HG02763 (cell line): ENCODE measurements around the gene KCNIP4.

Experiments
- ATAC-seq: cut with Tn5 transposase; IDR thresholded peaks from one replicate; pipeline ENCODE4 v1.9.1; 2021; ENCODE audit warnings: mild to moderate bottlenecking, moderate library complexity; ENCODE audit not compliant: unreplicated experiment

The KCNIP4 gene

GRCh38 chr4:21113496-21114223 is 834.9 kb downstream of the KCNIP4 start:
- no peak for ATAC-seq

GRCh38 chr4:21102667-21103066 is 845.9 kb downstream of the KCNIP4 start:
- no peak for ATAC-seq

- ATAC-seq: no peak
Measured at GRCh38 chr4:21097865-21098264, 850.7 kb downstream of the KCNIP4 start.

GRCh38 chr4:21097026-21097425 is 851.5 kb downstream of the KCNIP4 start:
- no peak for ATAC-seq

- ATAC-seq: no peak
Measured at GRCh38 chr4:21092531-21092930, 856.0 kb downstream of the KCNIP4 start.

- ATAC-seq: no peak
Measured at GRCh38 chr4:21090094-21090666, 858.4 kb downstream of the KCNIP4 start.

- ATAC-seq: no peak
Measured at GRCh38 chr4:21083413-21083812, 865.2 kb downstream of the KCNIP4 start.

- no peak for ATAC-seq
Measured at GRCh38 chr4:21077967-21078366, 870.6 kb downstream of the KCNIP4 start.

GRCh38 chr4:21067351-21067750 is 881.2 kb downstream of the KCNIP4 start:
- no peak for ATAC-seq

GRCh38 chr4:21061902-21062301 is 886.7 kb downstream of the KCNIP4 start:
- ATAC-seq: no peak

GRCh38 chr4:21046141-21046540 is 902.4 kb downstream of the KCNIP4 start:
- no peak for ATAC-seq

- ATAC-seq: no peak
Measured at GRCh38 chr4:21045119-21045518, 903.5 kb downstream of the KCNIP4 start.

GRCh38 chr4:21041708-21042107 is 906.9 kb downstream of the KCNIP4 start:
- no peak for ATAC-seq

- no peak for ATAC-seq
Measured at GRCh38 chr4:21034728-21035127, 913.8 kb downstream of the KCNIP4 start.

- ATAC-seq: no peak
Measured at GRCh38 chr4:21032089-21032645, 916.4 kb downstream of the KCNIP4 start.

GRCh38 chr4:21018817-21019216 is 929.8 kb downstream of the KCNIP4 start:
- no peak for ATAC-seq

GRCh38 chr4:21013501-21013900 is 935.1 kb downstream of the KCNIP4 start:
- ATAC-seq: no peak

- no peak for ATAC-seq
Measured at GRCh38 chr4:21012851-21013331, 935.7 kb downstream of the KCNIP4 start.

GRCh38 chr4:21011106-21011505 is 937.5 kb downstream of the KCNIP4 start:
- no peak for ATAC-seq

GRCh38 chr4:21009956-21010355 is 938.6 kb downstream of the KCNIP4 start:
- no peak for ATAC-seq

GRCh38 chr4:21005647-21006046 is 942.9 kb downstream of the KCNIP4 start:
- no peak for ATAC-seq

- no peak for ATAC-seq
Measured at GRCh38 chr4:21002976-21003375, 945.6 kb downstream of the KCNIP4 start.
